LHCN-M2 (cell line): Measurements from ENCODE around the gene TXNDC15. TPM values are rescaled to one million over a fixed set of nuclear protein-coding genes. Genes with fewer than 3 reads are reported as not detected.
A peak's percentile ranks its signal among the peaks of the same experiment; 100 is the strongest.

Experiments used
- DNase-seq: peaks from one replicate; pipeline ENCODE4 v3.0.0-alpha.2; 2012; ENCODE audit warnings: low read depth
- total RNA-seq: library from RNA; depleted of rRNA; stranded (reverse); fragments of >200 nt; gene quantifications from 2 replicates; pipeline ENCODE4 v1.2.3, GENCODE V29; 2014; rRNA removed

TXNDC15 gene
- total RNA-seq, 1 experiment from 2014 or later, result 108 TPM

GRCh38 chr5:134917070-134917815 lies 43.1 kb downstream of the TXNDC15 start:
- no peak for DNase-seq

GRCh38 chr5:134918861-134919260 lies 44.7 kb downstream of the TXNDC15 start:
- DNase-seq, result no peak

- no peak for DNase-seq
Observed at GRCh38 chr5:134920848-134921575, 46.8 kb downstream of the TXNDC15 start.

GRCh38 chr5:134932508-134932907 lies 58.3 kb downstream of the TXNDC15 start:
- no peak for DNase-seq

- no peak for DNase-seq
Observed at GRCh38 chr5:134934202-134934601, 60.0 kb downstream of the TXNDC15 start.

GRCh38 chr5:134935711-134936602 lies 61.8 kb downstream of the TXNDC15 start:
- no peak for DNase-seq

- no peak for DNase-seq
Observed at GRCh38 chr5:134937526-134937925, 63.4 kb downstream of the TXNDC15 start.

DNA sequence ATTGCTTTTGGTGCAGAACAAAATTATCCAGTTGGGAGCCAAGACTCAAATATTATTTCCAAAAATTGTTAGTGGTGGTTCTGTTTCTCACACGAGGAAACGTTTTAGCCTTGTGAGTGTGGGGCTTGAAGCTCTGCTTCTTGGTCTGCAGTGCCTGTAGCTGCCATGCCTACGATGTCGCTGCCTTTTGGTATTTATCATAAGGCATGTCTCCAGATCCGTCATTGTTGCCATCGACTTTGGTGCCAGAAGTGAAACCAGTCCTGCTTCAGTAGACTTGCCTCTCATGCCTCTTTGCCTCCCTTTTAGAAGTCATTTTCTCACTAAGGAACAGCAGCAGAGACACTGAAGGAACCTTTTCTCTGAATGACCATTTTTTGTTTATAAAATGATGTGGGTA lies 63.9 kb downstream of the TXNDC15 start:
- DNase-seq, result no peak

GRCh38 chr5:134939500-134939899 lies 65.3 kb downstream of the TXNDC15 start:
- no peak for DNase-seq

GRCh38 chr5:134943547-134943946 lies 69.4 kb downstream of the TXNDC15 start:
- DNase-seq, result no peak

DNA sequence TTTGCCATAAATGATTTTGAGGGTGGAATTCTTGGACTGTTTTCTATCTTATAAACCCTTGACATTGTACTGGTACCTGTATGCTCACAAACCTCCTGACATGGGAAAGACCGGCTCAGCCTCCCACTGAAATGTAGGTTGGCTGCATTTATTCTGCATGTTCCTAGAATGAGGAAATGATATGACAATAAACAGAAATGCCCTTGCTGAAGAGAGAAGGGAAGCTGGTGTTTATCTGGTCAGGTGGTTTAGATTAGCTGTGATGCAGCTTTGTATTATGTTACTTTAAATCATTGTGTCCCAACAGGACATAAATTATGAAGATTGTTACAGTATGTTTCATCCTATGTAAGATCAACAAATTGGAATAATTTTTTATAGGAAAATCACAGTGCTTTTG lies 70.5 kb downstream of the TXNDC15 start:
- no peak for DNase-seq

DNA sequence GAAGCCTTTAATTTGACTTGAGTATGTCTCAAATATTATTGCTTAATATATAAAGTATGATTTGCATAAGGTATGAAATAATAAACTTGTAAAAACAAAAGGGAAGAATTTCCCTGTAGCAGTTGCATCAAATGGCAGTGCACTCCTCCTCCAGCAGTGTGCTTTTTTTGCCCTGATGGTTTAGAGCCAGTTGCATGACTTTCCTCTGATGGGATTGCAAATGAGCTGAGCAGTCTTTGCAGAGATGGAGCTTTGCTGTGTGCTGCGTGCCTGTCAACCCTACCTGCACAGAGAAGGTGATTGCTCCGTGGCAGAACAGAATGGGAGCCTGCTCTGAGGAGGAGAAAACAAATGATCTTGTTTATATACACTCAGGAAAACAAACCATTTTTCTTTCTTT lies 70.9 kb downstream of the TXNDC15 start:
- no peak for DNase-seq

DNA sequence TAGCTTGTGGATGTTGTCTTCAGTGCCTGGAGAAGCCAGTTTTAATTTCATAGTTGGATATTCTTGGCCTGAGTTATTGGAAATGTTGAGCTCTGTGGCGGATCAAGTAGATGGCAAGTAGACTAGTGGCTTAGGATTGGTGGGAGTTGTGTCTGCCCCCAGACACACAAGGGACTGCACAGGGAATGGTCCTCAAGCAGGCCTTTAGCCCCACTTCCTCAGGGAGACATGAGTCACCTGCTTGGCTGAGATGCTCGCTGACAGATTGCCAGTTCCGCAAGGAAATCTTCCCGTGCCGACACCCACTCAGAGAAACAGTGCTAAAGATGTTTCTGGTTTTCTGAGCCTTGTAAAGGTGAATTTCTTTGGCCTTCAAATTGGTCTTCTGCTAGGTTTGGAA lies 74.7 kb downstream of the TXNDC15 start:
- peak; percentile 3 for DNase-seq

- DNase-seq, result no peak
Observed at GRCh38 chr5:134949316-134949715, 75.1 kb downstream of the TXNDC15 start.

Other genes starting within 250 kb of the TXNDC15 start
- gene SAR1B, start 241.5 kb upstream of the TXNDC15 start, total RNA-seq, result 49.7 and 68.7 TPM in 2 replicates
- gene SEC24A, start 225.6 kb upstream of the TXNDC15 start, total RNA-seq, result 18.8 and 20.1 TPM in 2 replicates
- gene CAMLG, start 135.8 kb upstream of the TXNDC15 start, total RNA-seq, result 20.8 and 21.0 TPM in 2 replicates
- 24.4 and 29.4 TPM in 2 replicates for gene DDX46, start 115.6 kb upstream of the TXNDC15 start, total RNA-seq
- 46.0 and 60.2 TPM in 2 replicates for gene C5orf24, start 28.4 kb upstream of the TXNDC15 start, total RNA-seq
- 5.5 and 9.1 TPM in 2 replicates for gene PCBD2, start 30.8 kb downstream of the TXNDC15 start, total RNA-seq
- 0.11 TPM in 1 of 2 replicates, not detected in the other for gene CATSPER3, start 93.5 kb downstream of the TXNDC15 start, total RNA-seq
- gene PITX1, start 159.9 kb downstream of the TXNDC15 start, total RNA-seq, result 2.2 and 5.1 TPM in 2 replicates